RWPE1 (cell line): ENCODE results near the gene PDE6C.
A peak's percentile ranks its signal among the peaks of the same experiment; 100 is the strongest.

Source experiments
- CTCF ChIA-PET: fragments of 350-600 bp; sonication (Branson Sonifier 250); formaldehyde crosslinking; extraction: SDS; loops from one replicate; lab custom pipeline; 2021; lab: Yijun Ruan, JAX
- POLR2A ChIA-PET: fragments of 400-600 bp; formaldehyde crosslinking; extraction: SDS; loops from one replicate; lab custom pipeline; 2020; ENCODE audit warnings: antibody characterized with exemption; ENCODE audit not compliant: low non-redundant PET; lab: Yijun Ruan, JAX
- DNase-seq: peaks from one replicate; pipeline ENCODE4 v3.0.0; 2012; ENCODE audit warnings: low spot score
- H3K27ac ChIP-seq: fragments of 450-650 bp; 2 replicates; pipeline ENCODE4 v1.5.1; 2017
- CTCF ChIP-seq: fragments of 450-650 bp; conservative IDR thresholded peaks from 2 replicates; pipeline ENCODE4 v1.5.1; 2017; ENCODE audit warnings: low read depth, mild to moderate bottlenecking

PDE6C gene

GRCh38 chr10:93701866-93702209, 89.5 kb downstream of the PDE6C start:
- CTCF ChIA-PET: interaction anchor here (0.5 to 1.6 kb wide), 14 partner anchors 11 to 157 kb away, joined by 3 to 21 read pairs (median 4); no protein-coding TSS in a partner anchor
- peak overlapping the region; percentile 80 for H3K27ac ChIP-seq
- POLR2A ChIA-PET: interaction anchor here (0.6 kb wide), 1 partner anchor 745 kb away, joined by 4 read pairs; no protein-coding TSS in a partner anchor
- TF ChIP-seq CTCF: no peak
- peak; percentile 39 for DNase-seq

- TF ChIP-seq CTCF: peak; percentile 77
- POLR2A ChIA-PET: interaction anchor here (0.6 kb wide), 1 partner anchor 744 kb away, joined by 4 read pairs; no protein-coding TSS in a partner anchor
These were observed 90.1 kb downstream of the PDE6C start, which contains the start of gene FRA10AC1 for GRCh38 chr10:93702210-93703001. Gene FRA10AC1, minus strand, starts transcription at chr10:93702592. Its CDS starts 2,486 bp downstream, at chr10:93700106.

GRCh38 chr10:93703066-93703465, 90.7 kb downstream of the PDE6C start:
- DNase-seq: no peak

More at GRCh38 chr10:93702210-93703001, 90.1 kb downstream of the PDE6C start, which contains the start of gene FRA10AC1:
- peak within 1 kb of the TSS; percentile 80 for H3K27ac ChIP-seq
- DNase-seq: peak; percentile 96
- CTCF ChIA-PET: interaction anchor here (0.5 to 1.6 kb wide), 22 partner anchors 12 to 353 kb away, joined by 3 to 21 read pairs (median 4); no protein-coding TSS in a partner anchor

GRCh38 chr10:93703841-93704240, 91.5 kb downstream of the PDE6C start:
- POLR2A ChIA-PET: no interaction called here
- no peak for TF ChIP-seq CTCF
- CTCF ChIA-PET: no interaction called here
- no peak for DNase-seq
- H3K27ac ChIP-seq: no peak overlapping the region

More at GRCh38 chr10:93703066-93703465, 90.7 kb downstream of the PDE6C start:
- CTCF ChIA-PET: interaction anchor here (0.5 to 1.6 kb wide), 11 partner anchors 12 to 353 kb away, joined by 3 to 21 read pairs (median 4); no protein-coding TSS in a partner anchor
- H3K27ac ChIP-seq: peak overlapping the region; percentile 80
- POLR2A ChIA-PET: no interaction called here
- TF ChIP-seq CTCF: no peak

- H3K27ac ChIP-seq: no peak overlapping the region
- no peak for TF ChIP-seq CTCF
- DNase-seq: no peak
- ChIA-PET POLR2A (no interaction called here), CTCF (no interaction called here)
These were observed 92.1 kb downstream of the PDE6C start for GRCh38 chr10:93704451-93704850.

- CTCF ChIA-PET: interaction anchor here (0.7 to 0.9 kb wide), 2 partner anchors 11 to 151 kb away, joined by 3 to 4 read pairs; no protein-coding TSS in a partner anchor
- no peak for DNase-seq
- POLR2A ChIA-PET: no interaction called here
- no peak overlapping the region for H3K27ac ChIP-seq
- no peak for TF ChIP-seq CTCF
These were observed 95.3 kb downstream of the PDE6C start for GRCh38 chr10:93707623-93708022.
